Dedifferentiated amniotic fluid mesenchymal stem cell (primary cell): ENCODE data around the gene SIM2.

Experiments
- DNase-seq: peaks from one replicate; pipeline ENCODE4 v3.0.0-alpha.2; 2016; ENCODE audit errors: extremely low spot score

SIM2 gene

GRCh38 chr21:36735201-36735515 lies 36.2 kb downstream of the SIM2 start:
- DNase-seq, result no peak

GRCh38 chr21:36735724-36736320 lies 36.9 kb downstream of the SIM2 start:
- no peak for DNase-seq

GRCh38 chr21:36738489-36739126 lies 39.7 kb downstream of the SIM2 start:
- DNase-seq, result no peak

- DNase-seq, result no peak
Measured at GRCh38 chr21:36741506-36741905, 42.6 kb downstream of the SIM2 start.

GRCh38 chr21:36743008-36743407 lies 44.1 kb downstream of the SIM2 start:
- no peak for DNase-seq

- DNase-seq, result no peak
Measured at GRCh38 chr21:36743446-36743845, 44.5 kb downstream of the SIM2 start.

GRCh38 chr21:36744190-36744559 lies 45.3 kb downstream of the SIM2 start:
- DNase-seq, result no peak

- no peak for DNase-seq
Measured at GRCh38 chr21:36744560-36745231, 45.8 kb downstream of the SIM2 start.

GRCh38 chr21:36745459-36745858 lies 46.5 kb downstream of the SIM2 start:
- no peak for DNase-seq

- no peak for DNase-seq
Measured at GRCh38 chr21:36747041-36747814, 48.3 kb downstream of the SIM2 start.

- no peak for DNase-seq
Measured at GRCh38 chr21:36747815-36748383, 49.0 kb downstream of the SIM2 start.

GRCh38 chr21:36749935-36750575 lies 51.1 kb downstream of the SIM2 start:
- no peak for DNase-seq

GRCh38 chr21:36750576-36750959 lies 51.7 kb downstream of the SIM2 start:
- DNase-seq, result no peak

GRCh38 chr21:36751383-36751782 lies 52.5 kb downstream of the SIM2 start:
- no peak for DNase-seq

GRCh38 chr21:36753556-36753955 lies 54.6 kb downstream of the SIM2 start:
- DNase-seq, result no peak

GRCh38 chr21:36754241-36754898 lies 55.5 kb downstream of the SIM2 start:
- no peak for DNase-seq

- DNase-seq, result no peak
Measured at GRCh38 chr21:36756527-36756926, 57.6 kb downstream of the SIM2 start.

- no peak for DNase-seq
Measured at GRCh38 chr21:36757196-36757595, 58.3 kb downstream of the SIM2 start.

- no peak for DNase-seq
Measured at GRCh38 chr21:36759348-36760083, 60.6 kb downstream of the SIM2 start.

GRCh38 chr21:36761685-36762084 lies 62.8 kb downstream of the SIM2 start:
- no peak for DNase-seq

- DNase-seq, result no peak
Measured at GRCh38 chr21:36762642-36763041, 63.7 kb downstream of the SIM2 start.
